Tibial artery (tissue), 4 donors: ENCODE measurements around the gene HPSE2.

Experiments used
- DNase-seq, 2 donors: peaks; one replicate each; pipeline ENCODE4 v3.0.0-alpha.2; 2019
- H3K27ac ChIP-seq, 2 donors: fragments of 200-600 bp; sonication (generic) in 1 of 2; 1 replicate in 1 of 2; 2 replicates in 1 of 2; pipeline ENCODE4 v1.5.1; 2018 to 2019; ENCODE audit warnings: mild to moderate bottlenecking in 1 of 2
- H3K27me3 ChIP-seq, 2 donors: fragments of 200-600 bp; sonication (generic) in 1 of 2; one replicate each; pipeline versions ENCODE4 v1.5.1 to v1.6.0; 2016 to 2019
- H3K36me3 ChIP-seq, 3 donors: fragments of 200-600 bp; sonication (generic) in 2 of 3; one replicate each; pipeline ENCODE4 v1.5.1; 2016 to 2019; ENCODE audit warnings: mild to moderate bottlenecking in 2 of 3
- H3K4me1 ChIP-seq, 4 donors: fragments of 200-600 bp; sonication (generic) in 2 of 4; 1 replicate in 3 of 4; 2 replicates in 1 of 4; pipeline ENCODE4 v1.5.1; 2016 to 2019
- H3K4me3 ChIP-seq, 2 donors: fragments of 200-600 bp; sonication (generic) in 1 of 2; 1 replicate in 1 of 2; 2 replicates in 1 of 2; pipeline ENCODE4 v1.5.1; 2018 to 2019; ENCODE audit warnings: mild to moderate bottlenecking in 2 of 2
- H3K9me3 ChIP-seq, 3 donors: fragments of 200-600 bp; sonication (generic) in 1 of 3; one replicate each; pipeline ENCODE4 v1.5.1; 2016 to 2019
- CTCF ChIP-seq, 2 experiments: fragments of 200-600 bp in 1 of 2; fragments of 450-650 bp in 1 of 2; IDR thresholded peaks; one replicate each; pipeline ENCODE4 v1.5.1; 2017 to 2019; ENCODE audit warnings: antibody characterized with exemption in 2 of 2, mild to moderate bottlenecking in 1 of 2, moderate library complexity in 1 of 2
- intact Hi-C: fragments of 100-400 bp; cut with DNase I; formaldehyde crosslinking; loops from one replicate; pipeline ENCODE4 v1.15.0; 2023; ENCODE audit warnings: low total_unique reads

HPSE2 gene

GRCh38 chr10:98420786-98421185, 814.9 kb downstream of the HPSE2 start:
- H3K27me3 ChIP-seq: no peaks in the 10 kb centered on the region
- H3K36me3 ChIP-seq: peaks cover 19 to 98% (median 76%) of the 10 kb centered on the region in 3 donors
- intact Hi-C loops: no loop called here
- peaks cover 0 to 2% (median under 1%) of the 10 kb centered on the region in 4 donors for H3K4me1 ChIP-seq
- TF ChIP-seq CTCF (IDR thresholded peaks at IDR 0.05): no peak
- peak in 1 of 2 donors; percentile 40 for DNase-seq
- H3K9me3 ChIP-seq: no peaks in the 10 kb centered on the region
- no peak overlapping the region for H3K4me3 ChIP-seq
- H3K27ac ChIP-seq: no peak overlapping the region

GRCh38 chr10:98419469-98420261, 816.0 kb downstream of the HPSE2 start:
- intact Hi-C loops: loop anchor here (10.0 kb wide), 1 partner anchor 155 kb away; the partner anchor contains the start of gene LOXL4
- no peak for TF ChIP-seq CTCF (IDR thresholded peaks at IDR 0.05)
- H3K27me3 ChIP-seq: no peaks in the 10 kb centered on the region
- peaks cover 19 to 87% (median 70%) of the 10 kb centered on the region in 3 donors for H3K36me3 ChIP-seq
- H3K4me3 ChIP-seq: no peak overlapping the region
- peak in 1 of 2 donors; percentile 60 for DNase-seq
- H3K4me1 ChIP-seq: peaks cover 0 to 14% (median 8%) of the 10 kb centered on the region in 4 donors
- H3K9me3 ChIP-seq: no peaks in the 10 kb centered on the region
- no peak overlapping the region for H3K27ac ChIP-seq

GRCh38 chr10:98418665-98419468, 816.8 kb downstream of the HPSE2 start:
- intact Hi-C loops: loop anchor here (10.0 kb wide), 1 partner anchor 154 kb away; the partner anchor contains the start of gene LOXL4
- Histone ChIP-seq H3K27ac (no peak overlapping the region), H3K9me3 (no peaks in the 10 kb centered on the region), H3K27me3 (no peaks in the 10 kb centered on the region), H3K36me3 (peaks cover 19 to 79% (median 62%) of the 10 kb centered on the region in 3 donors), H3K4me1 (peaks cover 0 to 22% (median 16%) of the 10 kb centered on the region in 4 donors), H3K4me3 (no peak overlapping the region)
- no peak for TF ChIP-seq CTCF (IDR thresholded peaks at IDR 0.05)
- DNase-seq: peak in 1 of 2 donors; percentile 49

GRCh38 chr10:98417973-98418664, 817.5 kb downstream of the HPSE2 start:
- Histone ChIP-seq H3K4me1 (peaks cover 0 to 23% (median 16%) of the 10 kb centered on the region in 4 donors), H3K9me3 (no peaks in the 10 kb centered on the region), H3K27ac (no peak overlapping the region), H3K36me3 (peaks cover 19 to 72% (median 54%) of the 10 kb centered on the region in 3 donors), H3K27me3 (no peaks in the 10 kb centered on the region), H3K4me3 (no peak overlapping the region)
- TF ChIP-seq CTCF (IDR thresholded peaks at IDR 0.05): no peak
- intact Hi-C loops: loop anchor here (10.0 kb wide), 1 partner anchor 153 kb away; the partner anchor contains the start of gene LOXL4
- peak in 1 of 2 donors; percentile 53 for DNase-seq

GRCh38 chr10:98417481-98417959, 818.1 kb downstream of the HPSE2 start:
- H3K4me3 ChIP-seq: no peak overlapping the region

More at GRCh38 chr10:98417481-98417959, 818.1 kb downstream of the HPSE2 start:
- TF ChIP-seq CTCF (IDR thresholded peaks at IDR 0.05): no peak
- Histone ChIP-seq H3K4me1 (peaks cover 0 to 29% (median 16%) of the 10 kb centered on the region in 4 donors), H3K27ac (no peak overlapping the region), H3K27me3 (no peaks in the 10 kb centered on the region), H3K9me3 (no peaks in the 10 kb centered on the region), H3K36me3 (peaks cover 15 to 66% (median 50%) of the 10 kb centered on the region in 3 donors)
- intact Hi-C loops: loop anchor here (10.0 kb wide), 1 partner anchor 153 kb away; the partner anchor contains the start of gene LOXL4
- DNase-seq: peak in 1 of 2 donors; percentile 62
